ENCODE measurements around the gene TIAM2. TPM values are rescaled to one million over a fixed set of nuclear protein-coding genes. Genes with fewer than 3 reads are reported as not detected.

The TIAM2 gene
- total RNA-seq, 4 donors from 2014 or later, result 25.7 to 77.1 (median 56.6) TPM

DNA sequence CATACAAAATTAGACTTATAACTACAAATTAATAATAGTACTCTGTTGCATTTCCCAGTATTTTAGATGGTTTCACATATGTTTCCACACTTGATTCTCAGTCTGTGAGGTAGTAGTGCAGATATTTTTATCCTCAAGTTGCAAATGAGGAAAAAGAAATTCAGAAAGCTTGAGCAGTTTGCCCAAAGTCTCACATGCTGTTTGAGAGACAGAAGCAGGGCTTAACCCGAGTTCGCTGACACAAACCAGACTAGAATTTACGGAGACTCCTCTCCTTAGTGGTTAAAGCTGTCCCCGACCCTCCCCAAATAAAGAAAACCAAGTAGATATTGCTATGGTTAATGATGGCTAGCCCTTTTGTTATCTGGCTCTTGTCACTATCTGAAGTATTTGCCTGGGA is 126.2 kb downstream of the TIAM2 start:
- intact Hi-C loops (cut with DNase I; ENCODE audit: low total_unique reads), result no loop called here
- H3K27ac ChIP-seq, result peak overlapping the region; percentile 28 to 52
- peak overlapping the region in 1 of 2 donors; percentile 14 for H3K4me3 ChIP-seq
- H3K36me3 ChIP-seq, result no peaks in the 10 kb centered on the region
- no peaks in the 10 kb centered on the region for H3K27me3 ChIP-seq
- no peaks in the 10 kb centered on the region for H3K9me3 ChIP-seq
- H3K4me1 ChIP-seq, result no peaks in the 10 kb centered on the region
- TF ChIP-seq, protein P1, sequence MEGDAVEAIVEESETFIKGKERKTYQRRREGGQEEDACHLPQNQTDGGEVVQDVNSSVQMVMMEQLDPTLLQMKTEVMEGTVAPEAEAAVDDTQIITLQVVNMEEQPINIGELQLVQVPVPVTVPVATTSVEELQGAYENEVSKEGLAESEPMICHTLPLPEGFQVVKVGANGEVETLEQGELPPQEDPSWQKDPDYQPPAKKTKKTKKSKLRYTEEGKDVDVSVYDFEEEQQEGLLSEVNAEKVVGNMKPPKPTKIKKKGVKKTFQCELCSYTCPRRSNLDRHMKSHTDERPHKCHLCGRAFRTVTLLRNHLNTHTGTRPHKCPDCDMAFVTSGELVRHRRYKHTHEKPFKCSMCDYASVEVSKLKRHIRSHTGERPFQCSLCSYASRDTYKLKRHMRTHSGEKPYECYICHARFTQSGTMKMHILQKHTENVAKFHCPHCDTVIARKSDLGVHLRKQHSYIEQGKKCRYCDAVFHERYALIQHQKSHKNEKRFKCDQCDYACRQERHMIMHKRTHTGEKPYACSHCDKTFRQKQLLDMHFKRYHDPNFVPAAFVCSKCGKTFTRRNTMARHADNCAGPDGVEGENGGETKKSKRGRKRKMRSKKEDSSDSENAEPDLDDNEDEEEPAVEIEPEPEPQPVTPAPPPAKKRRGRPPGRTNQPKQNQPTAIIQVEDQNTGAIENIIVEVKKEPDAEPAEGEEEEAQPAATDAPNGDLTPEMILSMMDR (IDR thresholded peaks at IDR 0.05), result no peak
- no peak for TF ChIP-seq POLR2A (IDR thresholded peaks at IDR 0.05)
- no peak for DNase-seq

DNA sequence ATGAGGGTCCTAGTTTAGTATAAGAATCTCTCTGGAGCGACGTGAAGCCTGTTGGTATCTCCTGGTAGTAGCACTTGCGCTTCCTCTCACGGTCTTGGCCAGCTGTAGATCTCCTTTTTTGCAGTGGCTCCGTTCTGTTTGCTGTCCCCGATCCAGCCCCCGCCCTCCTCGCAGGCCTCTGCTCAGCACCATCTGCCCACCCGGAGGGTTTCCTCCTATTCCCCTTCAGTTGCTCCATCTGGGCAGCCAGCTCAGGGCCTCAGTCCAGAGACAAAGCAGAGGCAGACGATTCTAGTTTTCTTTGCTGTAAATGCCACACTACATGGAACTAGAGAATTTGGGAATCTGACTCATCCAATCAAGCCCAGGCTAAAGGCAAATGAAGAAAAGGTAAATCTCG is 126.6 kb downstream of the TIAM2 start:
- intact Hi-C loops (cut with DNase I; ENCODE audit: low total_unique reads), result no loop called here
- peak in 1 of 2 donors; percentile 23 for DNase-seq
- H3K4me3 ChIP-seq, result peak overlapping the region in 1 of 2 donors; percentile 14

DNA sequence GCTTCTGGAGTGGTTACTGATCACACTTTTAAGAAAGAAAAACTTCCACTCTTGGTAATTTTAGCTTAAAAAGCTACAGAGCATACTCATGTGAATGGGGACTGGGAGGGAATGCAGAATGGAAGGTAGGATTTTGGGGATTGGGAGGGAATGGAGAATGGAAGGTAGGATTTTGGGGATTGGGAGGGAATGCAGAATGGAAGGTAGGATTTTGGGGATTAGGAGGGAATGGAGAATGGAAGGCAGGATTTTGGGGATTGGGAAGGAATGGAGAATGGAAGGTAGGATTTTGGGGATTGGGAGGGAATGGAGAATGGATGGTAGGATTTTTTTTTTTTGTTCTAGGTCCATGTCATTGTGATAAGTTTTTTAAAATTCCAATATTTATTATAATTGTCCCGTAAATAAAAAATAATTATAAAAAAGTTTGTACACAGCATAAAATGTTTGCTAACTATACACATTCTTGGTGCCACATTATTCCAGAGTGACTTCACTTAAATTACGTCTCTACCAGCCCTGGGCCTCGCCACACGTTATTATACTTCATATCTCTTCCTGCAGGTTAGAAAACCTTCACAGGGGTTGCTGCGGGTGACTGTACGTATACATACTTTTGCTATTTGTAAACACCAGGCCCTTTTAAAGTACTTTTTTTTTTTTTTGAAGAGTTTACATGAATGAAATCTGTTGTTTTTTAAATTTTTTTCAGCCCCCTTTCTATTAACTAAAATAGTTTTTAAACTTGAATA is 127.3 kb downstream of the TIAM2 start:
- no peaks in the 10 kb centered on the region for H3K36me3 ChIP-seq
- TF ChIP-seq, protein P1 (IDR thresholded peaks at IDR 0.05), result no peak
- no peak for TF ChIP-seq POLR2A (IDR thresholded peaks at IDR 0.05)
- no peaks in the 10 kb centered on the region for H3K4me1 ChIP-seq
- peak overlapping the region; percentile 28 to 52 for H3K27ac ChIP-seq
- H3K27me3 ChIP-seq, result no peaks in the 10 kb centered on the region
- intact Hi-C loops (cut with DNase I; ENCODE audit: low total_unique reads), result no loop called here
- no peak for DNase-seq
- no peak overlapping the region for H3K4me3 ChIP-seq
- no peaks in the 10 kb centered on the region for H3K9me3 ChIP-seq

More for the DNA sequence above, 126.6 kb downstream of the TIAM2 start:
- H3K36me3 ChIP-seq, result no peaks in the 10 kb centered on the region
- H3K9me3 ChIP-seq, result no peaks in the 10 kb centered on the region
- no peaks in the 10 kb centered on the region for H3K27me3 ChIP-seq
- TF ChIP-seq POLR2A (IDR thresholded peaks at IDR 0.05), result no peak
- TF ChIP-seq, protein P1 (IDR thresholded peaks at IDR 0.05), result no peak
- H3K27ac ChIP-seq, result peak overlapping the region; percentile 28 to 52
- H3K4me1 ChIP-seq, result no peaks in the 10 kb centered on the region

DNA sequence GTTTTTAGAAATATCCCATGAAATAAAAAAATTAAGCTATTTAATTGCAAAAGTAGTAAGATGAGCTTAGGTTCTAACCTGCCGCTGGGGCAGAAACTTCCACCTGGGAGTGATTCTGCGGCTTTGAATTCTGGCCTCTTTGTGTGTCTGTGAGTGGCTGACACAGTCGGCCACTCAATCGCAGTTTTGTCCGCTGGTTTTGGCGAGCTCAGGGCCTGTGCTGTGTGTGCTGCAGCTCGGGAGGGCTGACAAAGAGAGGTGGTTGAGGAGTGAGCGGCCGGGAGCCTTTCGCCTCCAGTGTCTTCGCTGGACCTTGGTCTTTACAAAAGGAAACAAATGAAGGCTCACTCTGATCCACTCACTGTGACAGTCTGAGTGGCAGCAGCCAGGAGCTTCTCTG is 128.4 kb downstream of the TIAM2 start:
- Histone ChIP-seq H3K36me3 (no peaks in the 10 kb centered on the region), H3K4me3 (no peak overlapping the region), H3K27me3 (no peaks in the 10 kb centered on the region), H3K4me1 (no peaks in the 10 kb centered on the region), H3K27ac (no peak overlapping the region), H3K9me3 (no peaks in the 10 kb centered on the region)
- no peak for TF ChIP-seq POLR2A (IDR thresholded peaks at IDR 0.05)
- TF ChIP-seq, protein P1 (IDR thresholded peaks at IDR 0.05), result no peak
- no peak for DNase-seq
- intact Hi-C loops (cut with DNase I; ENCODE audit: low total_unique reads), result no loop called here

DNA sequence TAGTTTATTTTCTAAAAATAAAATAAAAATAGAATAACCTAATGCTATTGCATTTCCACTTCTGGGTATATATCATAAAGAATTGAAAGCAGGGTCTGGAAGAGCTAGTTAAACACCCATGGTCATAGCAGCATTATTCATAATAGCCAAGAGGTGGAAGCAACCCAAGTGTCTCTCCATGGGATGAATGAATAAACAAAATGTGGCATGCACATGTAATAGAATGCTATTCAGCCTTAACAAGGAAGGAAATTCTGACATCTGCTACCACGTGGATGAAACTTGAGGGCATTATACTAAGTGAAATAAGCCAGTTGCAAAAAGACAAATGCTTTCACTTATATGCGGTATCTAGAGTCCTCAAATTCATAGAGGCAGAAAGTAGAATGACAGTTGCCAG is 130.8 kb downstream of the TIAM2 start:
- Histone ChIP-seq H3K36me3 (no peaks in the 10 kb centered on the region), H3K27ac (no peak overlapping the region), H3K4me3 (no peak overlapping the region), H3K9me3 (no peaks in the 10 kb centered on the region), H3K4me1 (no peaks in the 10 kb centered on the region), H3K27me3 (no peaks in the 10 kb centered on the region)
- no peak for TF ChIP-seq POLR2A (IDR thresholded peaks at IDR 0.05)
- TF ChIP-seq, protein P1 (IDR thresholded peaks at IDR 0.05), result no peak
- intact Hi-C loops (cut with DNase I; ENCODE audit: low total_unique reads), result no loop called here
- DNase-seq, result no peak

Measured in uterus (tissue), 4 donors.